A549 (cell line): Measurements from ENCODE around the gene PTCD2. TPM values are rescaled to one million over a fixed set of nuclear protein-coding genes. Genes with fewer than 3 reads are reported as not detected.
"Not testable (repeated sequence)": the region's sequence is repeated elsewhere in the genome, so short reads cannot be mapped to it uniquely, and the experiment has no call there.

Experiments used
- ATAC-seq, 2 experiments: fragments of 200-7000 bp in 1 of 2; fragments of >200 bp in 1 of 2; cut with Nextera tagmentation in 1 of 2; cut with Tn5 transposase in 1 of 2; 3 replicates each; pipeline versions ENCODE4 v1.8.0 to v1.9.1; 2018 to 2020; ENCODE audit warnings: mild to moderate bottlenecking in 1 of 2, moderate library complexity in 1 of 2
- CTCF ChIA-PET: fragments of 300-600 bp; sonication (Branson Sonifier 250); formaldehyde crosslinking; extraction: SDS; loops from one replicate; lab custom pipeline; 2021; ENCODE audit warnings: antibody characterized with exemption, inconsistent platforms; lab: Yijun Ruan, JAX
- POLR2A ChIA-PET: fragments of 350-600 bp; formaldehyde crosslinking; extraction: SDS; loops from one replicate; lab custom pipeline; 2021; ENCODE audit warnings: antibody characterized with exemption, inconsistent platforms; lab: Yijun Ruan, JAX
- DNase-seq, 2 experiments: peaks; one replicate each; pipeline versions ENCODE4 v3.0.0 to v3.0.0-alpha.2; 2011 to 2016; ENCODE audit warnings: low read depth in 1 of 2, low spot score in 1 of 2
- FAIRE-seq: peaks from 2 replicates; lab custom pipeline; 2011; peaks lifted over from hg19 to GRCh38; lab: Jason Lieb, UNC
- H3K27ac ChIP-seq, 2 experiments: fragments of >200 bp; sonication (Bioruptor Twin); formaldehyde crosslinking; 3 replicates each; pipeline ENCODE4 v1.5.1; 2016 to 2017
- H3K4me1 ChIP-seq: fragments of >200 bp; sonication (Bioruptor Twin); formaldehyde crosslinking; 3 replicates; pipeline ENCODE4 v1.6.1; 2016
- H3K4me2 ChIP-seq: fragments of >200 bp; sonication (Bioruptor Twin); formaldehyde crosslinking; 3 replicates; pipeline ENCODE4 v1.6.1; 2016
- H3K4me3 ChIP-seq: fragments of >200 bp; sonication (Bioruptor Twin); formaldehyde crosslinking; 3 replicates; pipeline ENCODE4 v1.5.1; 2016
- H3K9me3 ChIP-seq: fragments of >200 bp; sonication (Bioruptor Twin); formaldehyde crosslinking; 3 replicates; pipeline ENCODE4 v1.6.1; 2016
- CBX8 ChIP-seq: fragments of 200-600 bp; sonication (generic); IDR thresholded peaks from 2 replicates; pipeline ENCODE4 v1.6.1; 2016
- CTCF ChIP-seq: fragments of >200 bp; sonication (Bioruptor Twin); formaldehyde crosslinking; IDR thresholded peaks from 3 replicates; pipeline ENCODE4 v1.5.1; 2016
- EHMT2 ChIP-seq: fragments of 200-600 bp; sonication (generic); IDR thresholded peaks from 2 replicates; pipeline ENCODE4 v1.6.1; 2016; ENCODE audit warnings: antibody characterized with exemption, low read depth, mild to moderate bottlenecking, moderate library complexity
- EP300 ChIP-seq, 2 experiments: fragments of >200 bp; sonication (Bioruptor Twin); formaldehyde crosslinking; IDR thresholded peaks; 2 replicates in 1 of 2; 3 replicates in 1 of 2; pipeline ENCODE4 v1.6.1; 2016 to 2017
- FOSL2 ChIP-seq, 2 experiments: fragments of 450-650 bp in 1 of 2; fragments of >200 bp in 1 of 2; sonication (Bioruptor Twin) in 1 of 2; formaldehyde crosslinking; IDR thresholded peaks; 2 replicates each; pipeline versions ENCODE4 v1.5.0 to v1.6.1; 2016 to 2020; ENCODE audit warnings: mild to moderate bottlenecking in 1 of 2, moderate library complexity in 1 of 2
- FOXS1 ChIP-seq: fragments of 250-450 bp; sonication (Bioruptor Pico); IDR thresholded peaks from 2 replicates; pipeline ENCODE4 v1.5.0; 2020; ENCODE audit warnings: mild to moderate bottlenecking, moderate library complexity
- JUN ChIP-seq, 2 experiments: fragments of >200 bp; sonication (Bioruptor Twin); formaldehyde crosslinking; IDR thresholded peaks; 2 replicates in 1 of 2; 3 replicates in 1 of 2; pipeline ENCODE4 v1.6.1; 2016 to 2017
- MAFK ChIP-seq: fragments of 450-650 bp; IDR thresholded peaks from 2 replicates; pipeline ENCODE4 v1.6.1; 2014; ENCODE audit not compliant: partially characterized antibody
- MAZ ChIP-seq: fragments of 150-350 bp; IDR thresholded peaks from 2 replicates; pipeline ENCODE4 v1.6.1; 2014; ENCODE audit warnings: antibody characterized with exemption, low read depth, low read length, borderline replicate concordance
- NPAS2 ChIP-seq: fragments of 250-450 bp; sonication (Bioruptor Pico); IDR thresholded peaks from 2 replicates; pipeline ENCODE4 v1.8.0; 2022; ENCODE audit warnings: mild to moderate bottlenecking, moderate library complexity, borderline replicate concordance
- PBX3 ChIP-seq: IDR thresholded peaks from 2 replicates; pipeline ENCODE4 v1.6.1; 2012
- RAD21 ChIP-seq, 2 experiments: fragments of >200 bp in 1 of 2; sonication (Bioruptor Twin) in 1 of 2; formaldehyde crosslinking in 1 of 2; IDR thresholded peaks in 1 of 2; conservative IDR thresholded peaks in 1 of 2; 2 replicates in 1 of 2; 3 replicates in 1 of 2; pipeline ENCODE4 v1.6.1; 2012 to 2018; ENCODE audit warnings: inconsistent platforms in 1 of 2
- ZC3H11A ChIP-seq: fragments of 450-650 bp; IDR thresholded peaks from 2 replicates; pipeline ENCODE4 v1.6.1; 2014; ENCODE audit warnings: antibody characterized with exemption, mild to moderate bottlenecking
- WGBS: methylation state at CpG from one replicate; pipeline ENCODE4 v1.1.6; 2017; ENCODE audit errors: missing lambda C conversion rate; 5-methylcytosine and 5-hydroxymethylcytosine counted together
- polyA plus RNA-seq, 4 experiments: library from polyadenylated mRNA; depleted of rRNA in 3 of 4; stranded (reverse); fragments of >200 nt; fragmentation: RNase III in 1 of 4; extraction: RNeasy Plus Mini Kit Qiagen cat#74134 plus additional on column Dnase treatment in 1 of 4; gene quantifications; 2 replicates in 3 of 4; 3 replicates in 1 of 4; pipeline ENCODE4 v1.2.3, GENCODE V29; 2011 to 2017
- TF ChIP-seq, protein P1 (sequence below): IDR thresholded peaks from 2 replicates; pipeline ENCODE4 v1.6.1; 2012
- TF ChIP-seq, protein P2 (sequence below): fragments of 250-450 bp; sonication (Bioruptor Pico); IDR thresholded peaks from 2 replicates; pipeline ENCODE4 v1.5.0; 2021; ENCODE audit warnings: mild to moderate bottlenecking, moderate library complexity, borderline replicate concordance

Gene PTCD2
- polyA plus RNA-seq, 2 of the 4 experiments (the other 2 are of a cell fraction) = 13.2 to 31.1 TPM

GRCh38 chr5:72402959-72403628 lies 82.9 kb downstream of the PTCD2 start:
- DNase-seq (peak in 1 of 2 experiments; percentile 37), FAIRE-seq (no peak), ATAC-seq (peak in 1 of 2 experiments; percentile 27; a peak in 1 of 6 replicates)
- H3K4me2 ChIP-seq = peak overlapping the region; percentile 35; the same call in 2 of the 3 replicates
- H3K27ac ChIP-seq = peak overlapping the region; percentile 59 to 77
- H3K9me3 ChIP-seq = peaks cover 46% of the 10 kb centered on the region
- H3K4me1 ChIP-seq = peaks cover 15% of the 10 kb centered on the region; the same call in 2 of the 3 replicates
- WGBS = 35% methylated on average over 4 of the region's 4 CpGs
- H3K4me3 ChIP-seq = no peak overlapping the region
- POLR2A ChIA-PET = no interaction called here
- CTCF ChIA-PET = interaction anchor here (0.7 to 1.4 kb wide), 4 partner anchors 8 to 84 kb away, joined by 3 to 4 read pairs (median 3); no protein-coding TSS in a partner anchor
- TF ChIP-seq ZC3H11A = no peak
- TF ChIP-seq MAZ = no peak
- TF ChIP-seq, protein P1, sequence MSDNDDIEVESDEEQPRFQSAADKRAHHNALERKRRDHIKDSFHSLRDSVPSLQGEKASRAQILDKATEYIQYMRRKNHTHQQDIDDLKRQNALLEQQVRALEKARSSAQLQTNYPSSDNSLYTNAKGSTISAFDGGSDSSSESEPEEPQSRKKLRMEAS = no peak
- TF ChIP-seq, protein P2, sequence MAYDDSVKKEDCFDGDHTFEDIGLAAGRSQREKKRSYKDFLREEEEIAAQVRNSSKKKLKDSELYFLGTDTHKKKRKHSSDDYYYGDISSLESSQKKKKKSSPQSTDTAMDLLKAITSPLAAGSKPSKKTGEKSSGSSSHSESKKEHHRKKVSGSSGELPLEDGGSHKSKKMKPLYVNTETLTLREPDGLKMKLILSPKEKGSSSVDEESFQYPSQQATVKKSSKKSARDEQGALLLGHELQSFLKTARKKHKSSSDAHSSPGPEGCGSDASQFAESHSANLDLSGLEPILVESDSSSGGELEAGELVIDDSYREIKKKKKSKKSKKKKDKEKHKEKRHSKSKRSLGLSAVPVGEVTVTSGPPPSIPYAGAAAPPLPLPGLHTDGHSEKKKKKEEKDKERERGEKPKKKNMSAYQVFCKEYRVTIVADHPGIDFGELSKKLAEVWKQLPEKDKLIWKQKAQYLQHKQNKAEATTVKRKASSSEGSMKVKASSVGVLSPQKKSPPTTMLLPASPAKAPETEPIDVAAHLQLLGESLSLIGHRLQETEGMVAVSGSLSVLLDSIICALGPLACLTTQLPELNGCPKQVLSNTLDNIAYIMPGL (CRISPR knock-in tag) = no peak
- TF ChIP-seq PBX3 = no peak
- TF ChIP-seq FOSL2 (IDR thresholded peaks at IDR 0.05) = no peak
- TF ChIP-seq FOSL2 (CRISPR knock-in tag; IDR thresholded peaks at IDR 0.05) = 0 out of 2 replicates have a peak, but pooled peaks have one; percentile 0
- TF ChIP-seq CTCF = peak; percentile 20; the same call in 1 of the 3 replicates
- peak; percentile 10 to 49; a peak in 2 of 5 replicates for TF ChIP-seq RAD21 (conservative IDR thresholded peaks at IDR 0.05 in 1 of 2, IDR thresholded peaks at IDR 0.05 in 1 of 2)
- TF ChIP-seq CBX8 = no peak
- no peak; a peak in 1 of 5 replicates for TF ChIP-seq JUN (IDR thresholded peaks at IDR 0.05)
- no peak for TF ChIP-seq NPAS2

- POLR2A ChIA-PET = not testable (repeated sequence)
- FAIRE-seq = peak; percentile 54
Measured at GRCh38 chr5:72404771-72405170, 84.6 kb downstream of the PTCD2 start.

DNA sequence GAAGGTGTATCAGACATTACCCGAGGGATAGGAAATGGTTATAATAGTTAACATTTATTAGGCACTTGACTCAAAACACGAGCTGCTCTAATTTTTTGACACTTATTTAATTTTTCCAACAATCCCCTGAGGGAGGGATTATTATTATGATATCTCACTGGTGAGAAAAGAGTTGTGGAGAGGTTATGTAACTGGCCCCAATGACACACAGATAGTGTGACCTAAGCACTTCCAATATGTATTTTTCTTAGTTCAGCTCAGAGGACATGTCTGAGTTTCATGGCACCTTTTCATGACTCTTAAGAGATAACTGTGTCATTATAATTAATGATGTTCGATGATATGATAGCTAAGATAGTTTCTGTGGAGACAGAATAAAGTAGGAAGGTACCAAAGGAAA lies 86.9 kb downstream of the PTCD2 start:
- H3K4me1 ChIP-seq = peaks cover 41% of the 10 kb centered on the region
- ATAC-seq = no peak
- 63% methylated on average over 3 of the region's 3 CpGs for WGBS
- CTCF ChIA-PET = interaction anchor here (0.6 to 2.8 kb wide), 2 partner anchors 28 to 41 kb away, joined by 3 to 15 read pairs; no protein-coding TSS in a partner anchor
- DNase-seq = no peak
- POLR2A ChIA-PET = no interaction called here
- FAIRE-seq = no peak
- H3K4me2 ChIP-seq = no peak overlapping the region
- H3K4me3 ChIP-seq = no peak overlapping the region
- TF ChIP-seq EP300 (IDR thresholded peaks at IDR 0.05) = no peak
- no peak for TF ChIP-seq EHMT2
- TF ChIP-seq CBX8 = no peak
- TF ChIP-seq FOXS1 (CRISPR knock-in tag) = no peak
- H3K27ac ChIP-seq = peak overlapping the region in 1 of 2 experiments; percentile 28; a peak in 2 of 6 replicates
- H3K9me3 ChIP-seq = peaks cover 14% of the 10 kb centered on the region

More at GRCh38 chr5:72404771-72405170, 84.6 kb downstream of the PTCD2 start:
- CTCF ChIA-PET = interaction anchor here (1.1 to 2.8 kb wide), 3 partner anchors 10 to 39 kb away, joined by 3 to 15 read pairs (median 7); no protein-coding TSS in a partner anchor
- peak; percentile 88 for TF ChIP-seq MAFK
- not testable (repeated sequence) for H3K4me2 ChIP-seq, DNase-seq, H3K4me3 ChIP-seq, ATAC-seq
- peaks cover 21% of the 10 kb centered on the region for H3K4me1 ChIP-seq
- WGBS = 91% methylated on average over 3 of the region's 3 CpGs
- peaks cover 37% of the 10 kb centered on the region for H3K9me3 ChIP-seq
- peak overlapping the region in 1 of 2 experiments; percentile 77; a peak in 2 of 6 replicates for H3K27ac ChIP-seq
